GM12801 (cell line): ENCODE results near the gene CAMSAP1.

Experiments
- CTCF ChIP-seq: IDR thresholded peaks from one replicate; pipeline ENCODE4 v1.5.1; 2011; ENCODE audit warnings: control low read depth; ENCODE audit not compliant: insufficient read length; ENCODE audit errors: extremely low read depth

The CAMSAP1 gene

GRCh38 chr9:135886147-135886981, 21.0 kb downstream of the CAMSAP1 start:
- no peak for TF ChIP-seq CTCF

- no peak for TF ChIP-seq CTCF
Measured at GRCh38 chr9:135885100-135885853, 22.1 kb downstream of the CAMSAP1 start.

GRCh38 chr9:135884328-135885035, 22.9 kb downstream of the CAMSAP1 start:
- no peak for TF ChIP-seq CTCF

GRCh38 chr9:135883410-135884089, 23.8 kb downstream of the CAMSAP1 start:
- no peak for TF ChIP-seq CTCF

GRCh38 chr9:135882011-135882410, 25.3 kb downstream of the CAMSAP1 start:
- no peak for TF ChIP-seq CTCF

GRCh38 chr9:135880438-135880837, 26.9 kb downstream of the CAMSAP1 start:
- no peak for TF ChIP-seq CTCF
